ENCODE results near the gene PTGES3L. TPM values are rescaled to one million over a fixed set of nuclear protein-coding genes. Genes with fewer than 3 reads are reported as not detected.
"Not testable (repeated sequence)": the region's sequence is repeated elsewhere in the genome, so short reads cannot be mapped to it uniquely, and the experiment has no call there.

Gene PTGES3L
- total RNA-seq, 3 donors from 2014 or later = 0.44 to 0.66 TPM; not detected in 1

DNA sequence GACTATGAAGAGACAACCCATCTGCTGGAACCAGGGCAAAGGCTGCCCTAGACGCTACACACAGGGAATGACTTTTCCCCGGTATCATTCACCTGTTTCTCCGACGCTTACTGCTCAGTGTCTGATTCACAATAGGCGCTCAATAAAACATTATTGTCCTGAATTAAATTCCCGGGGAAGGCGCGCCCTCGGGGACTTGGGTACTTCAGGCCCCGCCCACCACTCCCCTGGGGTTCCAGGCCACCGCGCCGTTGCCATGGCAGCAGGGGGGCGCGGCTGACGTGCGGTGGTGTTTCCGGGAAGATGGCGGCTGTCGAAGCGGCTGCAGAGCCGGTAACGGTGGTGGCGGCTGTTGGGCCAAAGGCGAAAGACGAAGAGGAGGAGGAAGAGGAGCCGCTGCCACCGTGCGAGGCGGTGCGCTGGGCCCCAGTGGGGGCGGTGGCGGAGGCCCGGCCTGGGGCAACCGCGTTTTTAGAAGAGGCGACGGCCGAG, 440 bp upstream of the PTGES3L start, which contains the start of gene RUNDC1:
Gene RUNDC1 (plus strand): TSS at position 292 of the 492 bp plus-strand sequence. CDS start 12 bp downstream, at position 304.
- H3K27me3 ChIP-seq = no peaks in the 10 kb centered on the region
- no peaks in the 10 kb centered on the region for H3K9me3 ChIP-seq
- TF ChIP-seq POLR2A (IDR thresholded peaks at IDR 0.05) = peak; percentile 55
- peak; percentile 55 to 79 (median 67) for TF ChIP-seq POLR2AphosphoS5 (IDR thresholded peaks at IDR 0.05)
- TF ChIP-seq, protein P1, sequence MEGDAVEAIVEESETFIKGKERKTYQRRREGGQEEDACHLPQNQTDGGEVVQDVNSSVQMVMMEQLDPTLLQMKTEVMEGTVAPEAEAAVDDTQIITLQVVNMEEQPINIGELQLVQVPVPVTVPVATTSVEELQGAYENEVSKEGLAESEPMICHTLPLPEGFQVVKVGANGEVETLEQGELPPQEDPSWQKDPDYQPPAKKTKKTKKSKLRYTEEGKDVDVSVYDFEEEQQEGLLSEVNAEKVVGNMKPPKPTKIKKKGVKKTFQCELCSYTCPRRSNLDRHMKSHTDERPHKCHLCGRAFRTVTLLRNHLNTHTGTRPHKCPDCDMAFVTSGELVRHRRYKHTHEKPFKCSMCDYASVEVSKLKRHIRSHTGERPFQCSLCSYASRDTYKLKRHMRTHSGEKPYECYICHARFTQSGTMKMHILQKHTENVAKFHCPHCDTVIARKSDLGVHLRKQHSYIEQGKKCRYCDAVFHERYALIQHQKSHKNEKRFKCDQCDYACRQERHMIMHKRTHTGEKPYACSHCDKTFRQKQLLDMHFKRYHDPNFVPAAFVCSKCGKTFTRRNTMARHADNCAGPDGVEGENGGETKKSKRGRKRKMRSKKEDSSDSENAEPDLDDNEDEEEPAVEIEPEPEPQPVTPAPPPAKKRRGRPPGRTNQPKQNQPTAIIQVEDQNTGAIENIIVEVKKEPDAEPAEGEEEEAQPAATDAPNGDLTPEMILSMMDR (IDR thresholded peaks at IDR 0.05) = no peak
- no peaks in the 10 kb centered on the region for H3K4me1 ChIP-seq
- no peaks in the 10 kb centered on the region for H3K36me3 ChIP-seq
- intact Hi-C loops (cut with DNase I; ENCODE audit: low total_unique reads) = no loop called here
- H3K27ac ChIP-seq = peak within 1 kb of the TSS; percentile 90 to 96
- DNase-seq (ENCODE audit: low spot score in 2 of 2) = peak; percentile 87 to 94
- H3K4me3 ChIP-seq = peak within 1 kb of the TSS; percentile 91 to 100 (median 98)

DNA sequence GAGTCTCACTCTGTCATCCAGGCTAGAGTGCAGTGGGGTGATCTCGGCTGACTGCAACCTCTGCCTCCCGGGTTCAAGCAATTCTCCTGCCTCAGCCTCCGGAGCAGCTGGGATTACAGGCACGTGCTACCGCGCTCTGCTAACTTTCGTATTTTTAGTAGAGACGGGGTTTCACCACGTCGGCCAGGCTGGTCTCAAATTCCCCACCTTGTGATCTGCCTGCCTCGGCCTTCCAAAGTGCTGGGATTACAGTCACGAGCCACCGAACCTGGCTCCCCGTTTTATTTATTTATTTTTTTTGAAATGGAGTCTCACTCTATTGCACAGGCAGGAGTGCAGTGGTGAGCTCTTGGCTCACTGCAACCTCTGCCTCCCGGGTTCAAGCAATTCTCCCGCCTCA, 4.2 kb downstream of the PTGES3L start:
- H3K4me3 ChIP-seq; H3K9me3 ChIP-seq; DNase-seq (ENCODE audit: low spot score in 2 of 2); H3K27ac ChIP-seq; H3K27me3 ChIP-seq; H3K4me1 ChIP-seq; intact Hi-C loops (cut with DNase I; ENCODE audit: low total_unique reads); H3K36me3 ChIP-seq: not testable (repeated sequence)

- no peaks in the 10 kb centered on the region for H3K27me3 ChIP-seq
- no peaks in the 10 kb centered on the region for H3K36me3 ChIP-seq
- no peaks in the 10 kb centered on the region for H3K4me1 ChIP-seq
- no peak for TF ChIP-seq POLR2AphosphoS5 (IDR thresholded peaks at IDR 0.05)
- TF ChIP-seq, protein P1 (IDR thresholded peaks at IDR 0.05) = no peak
- TF ChIP-seq POLR2A (IDR thresholded peaks at IDR 0.05) = no peak
- intact Hi-C loops (cut with DNase I; ENCODE audit: low total_unique reads) = no loop called here
- H3K4me3 ChIP-seq = no peak overlapping the region
- H3K9me3 ChIP-seq = no peaks in the 10 kb centered on the region
- no peak overlapping the region for H3K27ac ChIP-seq
- DNase-seq (ENCODE audit: low spot score in 2 of 2) = no peak
Measured at GRCh38 chr17:42975265-42975664, 4.6 kb downstream of the PTGES3L start.

GRCh38 chr17:42973323-42973722, 6.6 kb downstream of the PTGES3L start:
- Histone ChIP-seq H3K4me3 (peak overlapping the region in 2 of 3 donors; percentile 32 to 43), H3K27ac (peak overlapping the region in 1 of 2 donors; percentile 52)
- intact Hi-C loops (cut with DNase I; ENCODE audit: low total_unique reads); H3K9me3 ChIP-seq; H3K36me3 ChIP-seq; H3K27me3 ChIP-seq; H3K4me1 ChIP-seq; DNase-seq (ENCODE audit: low spot score in 2 of 2): not testable (repeated sequence)

DNA sequence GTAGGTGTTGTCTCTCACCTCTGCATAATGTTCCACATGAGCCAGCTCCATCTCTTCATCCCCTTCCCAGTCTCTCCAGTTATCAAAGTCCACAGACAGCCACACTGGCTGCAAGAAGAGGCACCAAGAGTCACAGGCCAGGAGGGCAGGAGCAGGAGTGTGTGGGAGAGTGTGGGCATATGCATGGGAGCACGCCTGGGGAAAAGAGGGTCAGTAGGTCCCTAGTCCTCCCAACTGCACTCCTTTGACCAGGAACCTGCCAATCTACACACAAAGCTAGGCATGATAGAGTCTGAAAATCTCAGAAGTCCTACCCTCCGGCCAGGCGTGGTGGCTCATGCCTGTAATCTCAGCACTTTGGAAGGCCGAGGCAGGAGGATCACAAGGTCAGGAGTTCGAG, 8.3 kb downstream of the PTGES3L start:
- intact Hi-C loops (cut with DNase I; ENCODE audit: low total_unique reads) = no loop called here

DNA sequence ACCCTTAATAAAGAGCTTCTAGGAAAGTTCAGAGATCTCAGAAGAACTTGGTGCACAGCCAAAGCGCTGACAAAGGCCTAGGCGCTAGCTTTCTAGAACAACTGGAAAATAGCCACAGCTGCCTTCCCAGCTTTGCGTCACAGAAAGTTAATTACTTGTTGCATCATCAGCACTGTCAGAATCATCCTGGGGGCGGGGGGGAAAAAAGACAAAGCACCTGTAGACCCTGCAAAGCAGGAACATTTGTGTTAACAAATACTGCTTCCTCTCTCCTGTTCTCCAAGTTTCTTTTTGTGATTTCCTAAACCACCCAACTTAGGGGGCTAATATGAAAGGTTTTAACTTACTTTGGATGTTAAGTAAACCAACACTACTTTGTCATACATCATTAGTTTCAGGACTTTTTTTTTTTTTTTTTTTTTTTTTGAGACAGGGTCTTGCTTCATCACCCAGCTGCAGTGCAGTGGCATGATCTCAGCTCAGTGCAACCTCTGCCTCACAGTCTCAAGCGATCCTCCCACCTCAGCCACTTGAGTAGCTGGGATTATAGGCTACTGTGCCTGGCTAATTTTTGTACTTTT, 10.8 kb downstream of the PTGES3L start:
- intact Hi-C loops (cut with DNase I; ENCODE audit: low total_unique reads) = no loop called here
- no peak for DNase-seq (ENCODE audit: low spot score in 2 of 2)
- no peak for TF ChIP-seq POLR2AphosphoS5 (IDR thresholded peaks at IDR 0.05)
- no peak for TF ChIP-seq POLR2A (IDR thresholded peaks at IDR 0.05)
- TF ChIP-seq, protein P1 (IDR thresholded peaks at IDR 0.05) = no peak

More for the DNA sequence above, 8.3 kb downstream of the PTGES3L start:
- Histone ChIP-seq H3K27me3 (no peaks in the 10 kb centered on the region), H3K4me1 (no peaks in the 10 kb centered on the region), H3K9me3 (no peaks in the 10 kb centered on the region), H3K27ac (no peak overlapping the region), H3K4me3 (no peak overlapping the region), H3K36me3 (no peaks in the 10 kb centered on the region)
- TF ChIP-seq, protein P1 (IDR thresholded peaks at IDR 0.05) = no peak
- TF ChIP-seq POLR2A (IDR thresholded peaks at IDR 0.05) = no peak
- DNase-seq (ENCODE audit: low spot score in 2 of 2) = no peak

More for the DNA sequence above, 10.8 kb downstream of the PTGES3L start:
- Histone ChIP-seq H3K27ac (no peak overlapping the region), H3K4me1 (no peaks in the 10 kb centered on the region), H3K27me3 (no peaks in the 10 kb centered on the region), H3K4me3 (no peak overlapping the region), H3K36me3 (no peaks in the 10 kb centered on the region), H3K9me3 (no peaks in the 10 kb centered on the region)
